Neural crest cell (in vitro differentiated cells): ENCODE measurements around the gene CXCL12. TPM values are rescaled to one million over a fixed set of nuclear protein-coding genes. Genes with fewer than 3 reads are reported as not detected.

Source experiments
- DNase-seq: peaks from one replicate; pipeline ENCODE4 v3.0.0; 2021; ENCODE audit warnings: low read depth, mixed read lengths, low spot score
- H3K27ac Mint-ChIP-seq: one replicate; pipeline ENCODE4 v1.8.0; 2021; ENCODE audit warnings: mild to moderate bottlenecking, mixed read lengths; ENCODE audit not compliant: unreplicated experiment
- H3K27me3 Mint-ChIP-seq: 2 replicates; pipeline ENCODE4 v1.8.0; 2021; ENCODE audit warnings: low read depth, mild to moderate bottlenecking, mixed read lengths
- H3K36me3 Mint-ChIP-seq: 2 replicates; pipeline ENCODE4 v1.8.0; 2021; ENCODE audit warnings: low read depth, mild to moderate bottlenecking, mixed read lengths
- H3K4me1 Mint-ChIP-seq: 2 replicates; pipeline ENCODE4 v1.8.0; 2021; ENCODE audit warnings: mixed read lengths
- H3K4me3 Mint-ChIP-seq: one replicate; pipeline ENCODE4 v1.8.0; 2021; ENCODE audit warnings: mild to moderate bottlenecking, mixed read lengths
- H3K9me3 Mint-ChIP-seq: 2 replicates; pipeline ENCODE4 v1.8.0; 2021; ENCODE audit warnings: mixed read lengths
- CTCF ChIP-seq: fragments of 200-600 bp; sonication (generic); conservative IDR thresholded peaks from 2 replicates; pipeline ENCODE4 v1.5.0; 2021; ENCODE audit warnings: antibody characterized with exemption, mild to moderate bottlenecking
- total RNA-seq: library from RNA; stranded (reverse); gene quantifications from 2 replicates; pipeline ENCODE4 v1.2.1, GENCODE V29; 2021

CXCL12 gene
- total RNA-seq, 1 donor from 2014 or later, result 3.6 TPM

- no peak for DNase-seq
- peaks cover 11% of the 10 kb centered on the region for H3K27me3 Mint-ChIP-seq
- H3K9me3 Mint-ChIP-seq, result peaks cover 5% of the 10 kb centered on the region
- no peaks in the 10 kb centered on the region for H3K36me3 Mint-ChIP-seq
- no peak for TF ChIP-seq CTCF
- H3K4me1 Mint-ChIP-seq, result peaks cover 37% of the 10 kb centered on the region
- H3K27ac Mint-ChIP-seq, result no peak overlapping the region
- H3K4me3 Mint-ChIP-seq, result no peak overlapping the region
Measured at GRCh38 chr10:44399659-44400451, 15.0 kb upstream of the CXCL12 start.

GRCh38 chr10:44398747-44399658 is 14.1 kb upstream of the CXCL12 start:
- no peak overlapping the region for H3K4me3 Mint-ChIP-seq
- peaks cover 37% of the 10 kb centered on the region for H3K4me1 Mint-ChIP-seq
- no peak for TF ChIP-seq CTCF
- H3K27me3 Mint-ChIP-seq, result peaks cover 11% of the 10 kb centered on the region
- no peaks in the 10 kb centered on the region for H3K36me3 Mint-ChIP-seq
- no peak for DNase-seq
- no peak overlapping the region for H3K27ac Mint-ChIP-seq
- H3K9me3 Mint-ChIP-seq, result peaks cover 2% of the 10 kb centered on the region

- Mint-ChIP-seq H3K9me3 (no peaks in the 10 kb centered on the region), H3K36me3 (no peaks in the 10 kb centered on the region), H3K4me3 (no peak overlapping the region), H3K4me1 (peaks cover 37% of the 10 kb centered on the region), H3K27me3 (peaks cover 11% of the 10 kb centered on the region), H3K27ac (no peak overlapping the region)
- no peak for DNase-seq
- no peak for TF ChIP-seq CTCF
Measured at GRCh38 chr10:44398271-44398670, 13.4 kb upstream of the CXCL12 start.

GRCh38 chr10:44397476-44398225 is 12.8 kb upstream of the CXCL12 start:
- no peak overlapping the region for H3K27ac Mint-ChIP-seq

More at GRCh38 chr10:44397476-44398225, 12.8 kb upstream of the CXCL12 start:
- Mint-ChIP-seq H3K4me3 (no peak overlapping the region), H3K27me3 (peaks cover 11% of the 10 kb centered on the region), H3K4me1 (peaks cover 37% of the 10 kb centered on the region), H3K9me3 (no peaks in the 10 kb centered on the region), H3K36me3 (no peaks in the 10 kb centered on the region)
- no peak for DNase-seq
- no peak for TF ChIP-seq CTCF
